Retinal pigment epithelial cell (primary cell): Measurements from ENCODE around the gene NMNAT2.

Experiments
- DNase-seq: peaks from one replicate; pipeline ENCODE4 v3.0.0-alpha.2; 2010; ENCODE audit warnings: low read depth
- H3K4me3 ChIP-seq: 2 replicates; pipeline ENCODE4 v1.5.1; 2011; ENCODE audit warnings: mild to moderate bottlenecking, low read length, control low read depth, moderate library complexity
- TF ChIP-seq, protein P1 (sequence below): conservative IDR thresholded peaks from 2 replicates; pipeline ENCODE4 v1.5.1; 2011; ENCODE audit warnings: low read depth, low read length, control low read depth, inconsistent platforms

Gene NMNAT2

DNA sequence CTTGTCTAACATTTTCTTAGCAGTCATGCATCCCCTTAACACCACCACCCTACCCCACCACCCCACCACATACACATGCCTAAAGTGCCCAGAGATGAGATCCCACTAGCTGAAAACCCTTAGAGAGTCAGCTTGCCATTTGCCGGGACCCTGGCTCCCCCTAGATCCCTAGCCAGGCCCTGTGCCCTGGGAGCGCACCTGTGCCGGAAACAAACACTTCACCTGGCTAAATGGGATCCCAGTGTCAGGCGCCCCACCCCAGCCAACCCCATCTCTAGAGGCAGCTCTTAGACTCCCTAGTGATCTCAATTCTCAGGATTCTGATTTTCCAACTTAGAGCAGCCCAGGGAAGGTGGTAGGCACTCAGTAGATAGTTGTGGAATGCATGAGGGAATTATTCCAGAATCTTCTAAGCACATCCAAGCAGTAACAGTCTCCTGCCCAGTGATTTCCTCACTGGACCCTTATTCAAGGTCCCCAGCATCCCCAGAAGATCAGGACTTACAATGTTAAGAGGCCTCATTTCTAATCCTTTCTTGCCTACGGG is 126.9 kb downstream of the NMNAT2 start:
- no peak for DNase-seq
- TF ChIP-seq, protein P1, sequence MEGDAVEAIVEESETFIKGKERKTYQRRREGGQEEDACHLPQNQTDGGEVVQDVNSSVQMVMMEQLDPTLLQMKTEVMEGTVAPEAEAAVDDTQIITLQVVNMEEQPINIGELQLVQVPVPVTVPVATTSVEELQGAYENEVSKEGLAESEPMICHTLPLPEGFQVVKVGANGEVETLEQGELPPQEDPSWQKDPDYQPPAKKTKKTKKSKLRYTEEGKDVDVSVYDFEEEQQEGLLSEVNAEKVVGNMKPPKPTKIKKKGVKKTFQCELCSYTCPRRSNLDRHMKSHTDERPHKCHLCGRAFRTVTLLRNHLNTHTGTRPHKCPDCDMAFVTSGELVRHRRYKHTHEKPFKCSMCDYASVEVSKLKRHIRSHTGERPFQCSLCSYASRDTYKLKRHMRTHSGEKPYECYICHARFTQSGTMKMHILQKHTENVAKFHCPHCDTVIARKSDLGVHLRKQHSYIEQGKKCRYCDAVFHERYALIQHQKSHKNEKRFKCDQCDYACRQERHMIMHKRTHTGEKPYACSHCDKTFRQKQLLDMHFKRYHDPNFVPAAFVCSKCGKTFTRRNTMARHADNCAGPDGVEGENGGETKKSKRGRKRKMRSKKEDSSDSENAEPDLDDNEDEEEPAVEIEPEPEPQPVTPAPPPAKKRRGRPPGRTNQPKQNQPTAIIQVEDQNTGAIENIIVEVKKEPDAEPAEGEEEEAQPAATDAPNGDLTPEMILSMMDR, result no peak
- no peak overlapping the region for H3K4me3 ChIP-seq

DNA sequence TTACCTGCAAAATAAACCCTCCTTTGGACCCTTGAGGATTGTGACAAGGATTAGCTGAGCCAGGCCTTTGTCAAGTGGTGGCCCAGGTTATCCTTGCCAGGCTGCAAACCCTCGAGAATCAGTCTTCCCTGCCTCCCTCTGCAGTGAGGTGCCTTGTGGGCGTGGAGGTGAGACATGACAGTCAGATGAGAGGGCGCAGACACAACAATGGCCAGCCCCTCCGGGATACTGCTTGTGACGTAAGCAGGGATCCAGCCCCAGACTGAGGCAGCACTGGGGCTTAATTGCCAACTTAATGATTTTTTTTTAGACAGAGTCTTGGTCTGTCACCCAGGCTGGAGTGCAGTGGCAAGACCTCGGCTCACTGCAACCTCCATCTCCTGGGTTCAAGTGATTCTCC is 127.6 kb downstream of the NMNAT2 start:
- no peak overlapping the region for H3K4me3 ChIP-seq
- TF ChIP-seq, protein P1, result no peak
- no peak for DNase-seq

DNA sequence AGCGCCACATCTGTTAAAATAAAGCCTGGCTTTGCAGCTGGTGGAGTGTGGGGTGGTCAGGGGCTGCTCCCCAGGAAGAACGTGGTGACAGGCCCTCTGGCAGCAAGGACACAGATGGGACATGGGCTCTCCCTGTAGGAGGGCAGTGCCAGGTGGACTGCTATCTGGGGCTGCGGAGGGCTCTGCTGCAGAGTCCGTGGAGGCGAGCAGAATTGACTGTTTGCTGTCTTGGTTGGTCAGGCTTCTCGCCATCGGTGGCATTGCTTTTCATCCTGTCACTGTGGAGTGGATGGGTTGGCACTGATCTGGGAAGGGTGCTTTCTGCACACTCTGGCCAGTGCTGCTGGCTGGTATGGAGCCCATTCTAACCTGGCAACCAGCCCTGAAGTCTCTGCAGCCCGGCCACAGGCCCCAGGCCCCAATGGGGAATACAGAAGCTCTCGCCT is 129.1 kb downstream of the NMNAT2 start:
- TF ChIP-seq, protein P1, result no peak
- DNase-seq, result no peak
- H3K4me3 ChIP-seq, result no peak overlapping the region

DNA sequence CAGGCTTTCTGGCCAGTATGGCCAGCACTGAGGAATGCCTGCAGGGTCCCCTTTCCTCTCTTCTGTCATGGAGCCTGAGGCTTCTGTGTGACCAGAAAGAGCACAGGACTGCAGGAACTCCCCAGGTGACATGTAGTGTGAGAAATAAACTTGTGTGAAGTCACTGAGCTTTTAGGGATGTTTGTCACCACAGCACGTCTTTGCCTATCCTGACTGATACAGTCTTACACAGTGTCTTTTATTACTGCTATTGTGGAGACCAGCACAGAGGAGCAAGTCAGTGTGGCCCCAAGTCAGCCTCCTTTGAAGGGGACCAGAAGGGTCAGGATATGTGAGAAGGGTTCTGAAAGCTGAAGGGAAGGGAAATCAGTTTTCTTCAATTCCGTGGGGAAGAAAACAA is 129.6 kb downstream of the NMNAT2 start:
- no peak for DNase-seq
- H3K4me3 ChIP-seq, result no peak overlapping the region
- TF ChIP-seq, protein P1, result no peak

DNA sequence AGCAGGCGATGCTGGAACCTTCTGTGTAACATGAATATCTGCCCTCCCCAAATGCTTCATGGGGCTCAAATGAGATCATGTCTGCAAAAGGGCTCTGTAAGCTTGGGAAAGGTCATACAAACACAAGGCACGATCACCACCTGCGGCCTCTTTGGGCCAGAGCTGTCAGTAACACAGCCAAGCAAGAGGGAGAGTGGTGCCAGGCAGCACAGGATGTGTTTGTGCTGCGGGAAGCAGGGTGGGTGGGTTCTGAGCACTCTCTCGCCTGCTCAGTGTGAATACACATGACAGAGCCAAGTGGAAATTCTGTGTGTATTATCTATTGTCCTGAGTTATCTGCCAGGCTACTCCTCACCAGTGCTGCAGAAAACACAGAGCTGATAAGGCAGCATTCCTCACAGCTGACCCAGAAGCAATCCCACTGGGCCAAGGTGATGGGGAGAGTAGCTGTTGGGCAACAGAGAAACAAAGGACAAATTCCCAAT is 130.9 kb downstream of the NMNAT2 start:
- DNase-seq, result no peak
- H3K4me3 ChIP-seq, result no peak overlapping the region
- TF ChIP-seq, protein P1, result no peak

DNA sequence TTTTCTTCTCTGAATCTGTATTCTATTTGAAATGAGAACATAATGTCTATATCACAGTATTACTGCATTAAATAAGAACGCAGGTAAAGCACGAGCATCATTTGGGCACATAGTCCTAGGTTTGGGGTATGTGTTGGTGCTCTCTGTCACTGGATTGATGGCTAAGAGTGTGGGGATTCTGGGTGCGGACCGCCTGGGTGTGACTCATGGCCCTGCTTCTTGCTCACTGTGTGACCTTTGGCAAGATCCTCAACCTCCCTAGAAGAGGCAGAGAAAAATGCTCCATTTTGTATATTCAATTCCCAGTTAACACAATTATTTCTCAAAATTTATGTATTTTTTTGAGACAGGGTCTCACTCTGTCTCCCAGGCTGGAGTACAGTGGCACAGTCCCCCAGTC is 132.4 kb downstream of the NMNAT2 start:
- DNase-seq, result no peak
- TF ChIP-seq, protein P1, result no peak
- H3K4me3 ChIP-seq, result no peak overlapping the region

DNA sequence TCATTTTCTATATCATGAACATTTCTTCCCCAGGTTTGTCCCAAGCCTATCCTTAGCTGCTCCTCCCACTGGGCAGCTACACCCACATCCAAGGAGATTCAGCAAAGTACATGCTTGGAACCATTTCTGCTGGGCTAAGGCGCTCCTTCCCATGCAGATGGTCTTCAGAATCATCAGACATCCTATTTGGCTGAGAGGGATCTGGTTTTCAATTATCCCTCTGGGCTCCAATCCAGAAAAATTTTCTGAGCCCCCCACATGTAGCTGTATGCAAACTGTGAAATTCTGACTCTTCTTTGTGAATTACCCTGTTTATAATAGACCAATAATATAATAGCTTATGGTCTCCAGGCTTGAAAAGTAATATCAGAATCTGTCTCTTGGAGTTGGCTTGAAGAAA is 132.9 kb downstream of the NMNAT2 start:
- H3K4me3 ChIP-seq, result no peak overlapping the region
- DNase-seq, result no peak
- TF ChIP-seq, protein P1, result no peak
